Stimulated activated CD8-positive, alpha-beta memory T cell treated with anti-CD3 and anti-CD28 coated beads, Interleukin-7, amount 100 ng/mL, for 1 hour (primary cell): ENCODE results near the gene SAMHD1.
"Not testable (repeated sequence)": the region's sequence is repeated elsewhere in the genome, so short reads cannot be mapped to it uniquely, and the experiment has no call there.

ENCODE experiments used
- DNase-seq, 2 donors: peaks; one replicate each; pipeline ENCODE4 v3.0.0-alpha.2; 2020; ENCODE audit warnings: low read depth in 2 of 2

SAMHD1 gene

DNA sequence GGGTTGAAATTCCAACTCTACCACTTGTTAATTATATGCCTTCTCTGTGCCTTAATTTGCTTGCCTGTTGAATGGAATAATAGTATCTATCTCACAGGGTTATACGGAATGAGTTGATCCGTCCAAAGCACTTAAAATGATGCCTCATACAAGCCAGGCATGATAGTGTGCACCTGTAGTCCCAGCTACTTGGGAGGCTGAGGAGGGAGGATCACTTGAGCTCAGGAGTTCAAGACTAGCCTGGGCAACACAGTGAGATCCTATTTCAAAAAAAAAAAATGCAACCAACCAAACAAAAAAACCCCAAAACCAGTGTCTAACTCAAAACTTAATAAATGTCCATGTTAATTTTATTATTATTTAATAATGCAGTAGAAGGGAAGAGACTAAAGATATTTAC, 35.3 kb downstream of the SAMHD1 start:
- no peak for DNase-seq

DNA sequence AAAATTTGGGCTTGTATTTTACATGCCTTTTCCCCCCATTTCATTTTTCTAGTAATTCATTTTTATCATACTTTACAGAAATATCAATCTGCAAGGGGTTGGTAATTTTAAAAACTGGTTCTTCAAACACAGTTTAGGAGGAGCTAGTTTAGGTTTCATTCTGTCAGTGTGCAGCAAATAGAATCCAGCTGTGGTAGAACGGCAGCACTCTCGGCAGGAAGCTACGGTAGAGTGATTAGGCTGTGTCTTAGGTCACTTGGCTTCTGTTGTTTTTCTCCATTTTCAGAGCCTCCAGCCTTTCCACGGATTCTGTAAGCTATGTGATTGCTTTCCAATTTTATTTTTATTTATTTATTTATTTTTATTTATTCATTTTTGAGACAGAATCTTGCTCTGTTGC, 42.9 kb downstream of the SAMHD1 start:
- no peak for DNase-seq

DNA sequence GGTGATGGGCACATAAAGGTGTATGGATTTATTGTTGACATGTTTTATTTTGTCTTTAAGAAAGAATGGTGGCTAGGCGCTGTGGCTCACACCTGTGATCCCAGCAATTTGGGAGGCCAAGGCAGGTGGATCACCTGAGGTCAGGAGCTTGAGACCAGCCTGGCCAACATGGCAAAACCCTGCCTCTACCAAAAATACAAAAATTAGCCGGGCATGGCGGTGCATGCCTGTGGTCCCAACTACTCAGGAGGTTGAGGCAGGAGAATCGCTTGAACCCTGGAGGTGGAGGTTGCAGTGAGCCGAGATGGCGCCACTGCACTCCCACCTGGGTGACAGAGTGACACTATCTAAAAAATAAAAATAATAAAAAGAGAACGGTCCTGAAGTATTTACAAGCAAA, 45.4 kb downstream of the SAMHD1 start:
- DNase-seq = not testable (repeated sequence)

DNA sequence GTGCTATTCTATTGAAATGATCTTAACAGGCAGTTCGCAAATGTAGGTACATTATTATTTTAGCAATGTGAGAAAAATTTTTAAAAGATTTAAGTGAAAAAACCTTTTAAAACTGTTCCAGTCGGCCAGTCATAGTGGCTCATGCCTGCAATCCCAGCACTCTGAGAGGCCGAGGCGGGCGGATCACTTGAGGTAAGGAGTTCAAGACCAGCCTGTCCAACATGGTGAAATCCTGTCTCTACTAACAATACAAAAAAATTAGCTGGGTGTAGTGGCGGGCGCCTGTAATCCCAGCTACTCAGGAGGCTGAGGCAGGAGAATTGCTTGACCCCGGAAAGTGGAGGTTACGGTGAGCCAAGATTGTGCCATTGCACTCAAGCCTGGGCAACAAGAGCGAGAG, 45.9 kb downstream of the SAMHD1 start:
- DNase-seq = not testable (repeated sequence)

DNA sequence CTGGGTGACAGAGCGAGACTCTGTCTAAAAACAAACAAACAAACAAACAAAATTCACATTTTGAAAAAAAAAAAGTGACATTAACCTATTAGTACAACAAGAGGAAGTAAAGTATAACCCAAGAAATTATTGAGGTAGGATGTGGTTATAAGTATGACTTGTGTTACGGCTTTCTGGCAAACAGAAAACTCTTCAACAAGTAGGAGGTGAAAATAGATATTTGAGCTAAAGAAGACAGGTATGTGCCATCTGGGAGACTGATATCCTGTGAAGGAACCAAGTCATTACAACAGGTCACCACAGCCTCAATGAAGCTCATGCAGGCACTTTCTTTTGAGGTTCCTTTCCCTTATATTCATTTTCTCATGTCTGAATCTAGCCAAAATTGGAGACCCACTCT, 46.8 kb downstream of the SAMHD1 start:
- DNase-seq = no peak

DNA sequence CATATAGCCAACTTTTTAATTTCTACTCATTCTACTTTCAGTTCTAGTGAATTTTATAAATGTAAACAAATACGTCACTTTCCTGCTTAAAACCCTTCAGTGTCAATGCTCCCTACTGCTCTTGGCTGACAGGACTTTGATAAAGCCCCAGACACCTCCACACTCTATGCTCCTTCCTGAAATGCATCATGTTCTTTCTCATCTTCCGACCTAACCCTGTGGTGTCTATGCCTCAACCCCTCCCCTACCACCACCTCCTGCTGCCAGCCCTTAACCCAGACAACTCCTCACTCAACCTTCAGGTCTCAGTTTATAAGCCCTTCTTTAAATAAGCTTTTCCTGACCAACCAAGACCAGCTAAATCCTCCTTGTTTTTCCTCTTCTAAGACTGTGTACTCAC, 56.5 kb downstream of the SAMHD1 start:
- DNase-seq = no peak

DNA sequence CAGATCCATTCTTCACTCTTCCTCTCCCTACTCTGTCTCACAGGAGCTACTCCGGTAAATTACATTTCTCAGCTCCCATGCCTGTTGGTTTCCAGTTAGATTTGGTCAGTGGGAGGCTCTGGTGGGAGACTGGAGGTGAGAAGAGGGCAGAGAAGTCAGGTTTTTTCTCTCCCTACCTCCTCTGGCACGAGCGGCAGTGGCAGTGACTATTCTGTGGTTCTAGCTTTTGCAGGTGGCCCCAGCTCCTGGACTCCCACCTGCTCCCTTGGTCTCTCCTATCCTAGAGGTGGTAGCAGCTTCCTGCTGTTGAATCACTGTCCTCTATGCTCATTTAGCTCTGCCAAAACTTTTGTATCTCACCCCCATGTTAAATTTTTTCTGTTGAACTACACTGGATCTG, 57.7 kb downstream of the SAMHD1 start:
- DNase-seq = no peak

DNA sequence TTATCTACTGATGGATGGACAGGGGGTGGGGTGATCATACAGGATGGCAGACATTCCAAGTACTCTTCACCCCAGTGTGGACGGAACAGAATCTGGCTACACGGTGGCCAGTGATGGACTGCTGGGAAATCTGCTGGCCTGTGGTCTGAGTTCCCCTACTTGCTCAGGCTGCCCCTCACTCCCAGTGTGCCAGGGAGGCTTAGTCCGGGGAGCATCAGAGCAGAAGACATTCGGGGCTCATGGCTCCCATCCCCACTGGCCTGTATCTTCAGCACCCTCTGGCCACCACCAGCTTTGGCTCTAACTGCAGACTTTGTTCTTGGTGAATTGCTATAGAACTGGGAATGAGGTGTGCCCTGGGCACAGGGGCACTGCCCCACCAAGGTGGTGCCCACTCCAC, 60.3 kb downstream of the SAMHD1 start:
- no peak for DNase-seq

DNA sequence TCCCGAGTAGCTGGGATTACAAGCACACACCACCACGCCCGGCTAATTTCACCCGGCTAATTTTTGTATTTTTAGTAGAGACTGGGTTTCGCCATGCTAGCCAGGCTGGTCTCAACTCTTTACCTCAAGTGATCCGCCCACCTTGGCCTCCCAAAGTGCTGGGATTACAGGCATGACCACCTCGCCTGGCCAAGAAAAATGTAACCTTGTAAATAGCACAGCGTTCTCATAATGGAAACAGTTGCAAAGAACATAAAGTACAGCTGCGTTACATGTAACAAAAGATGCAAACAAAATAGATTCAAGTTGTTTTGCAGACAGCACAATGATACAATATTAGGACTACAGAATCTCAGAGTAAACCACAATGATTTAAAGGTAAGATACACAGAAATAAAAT, 60.9 kb downstream of the SAMHD1 start:
- no peak for DNase-seq

DNA sequence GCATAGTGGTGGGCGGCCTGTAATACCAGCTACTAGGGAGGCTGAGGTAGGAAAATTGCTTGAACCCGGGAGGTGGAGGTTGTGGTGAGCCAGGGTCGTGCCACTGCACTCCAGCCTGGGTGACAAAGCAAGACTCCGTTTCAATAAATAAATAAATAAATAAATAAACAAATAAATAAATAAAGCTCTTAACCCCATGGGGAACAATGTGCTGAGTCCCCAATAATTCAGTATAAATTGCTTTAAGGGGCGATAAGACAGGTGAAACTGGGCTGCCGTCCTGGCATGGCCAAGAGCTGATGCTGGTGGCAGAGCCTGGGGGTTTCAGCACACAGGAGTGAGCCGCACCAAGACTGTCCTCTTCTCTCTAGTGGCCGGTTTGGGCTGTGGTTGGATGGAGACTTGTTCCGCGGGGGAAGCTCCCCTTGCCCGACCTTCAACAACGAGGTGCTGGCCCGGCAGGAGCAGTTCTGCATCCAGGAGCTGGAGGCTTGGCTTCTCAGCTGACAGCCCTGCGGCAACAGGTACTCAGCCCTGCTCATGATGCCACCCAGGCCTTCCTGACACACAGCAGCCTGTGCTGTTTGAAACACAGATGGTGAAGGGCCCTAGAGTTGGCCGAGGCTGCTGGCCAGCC, 62.5 kb downstream of the SAMHD1 start:
- DNase-seq = no peak

DNA sequence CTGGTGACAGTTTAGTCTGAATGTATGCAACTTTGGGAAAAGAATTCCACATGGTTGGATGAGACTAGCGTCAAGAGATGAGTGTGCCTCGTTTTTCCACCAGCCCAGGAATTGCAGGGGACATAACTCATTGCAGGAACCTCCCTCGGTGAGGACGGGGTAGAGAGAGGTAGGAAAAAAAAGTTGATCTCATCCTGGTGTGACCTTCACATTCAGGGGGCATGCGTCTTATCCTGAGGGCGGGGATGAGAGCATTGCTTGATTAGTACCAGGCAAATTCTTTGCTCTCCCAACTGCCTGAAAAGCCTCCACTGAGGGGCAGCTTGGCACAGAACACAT, 63.8 kb downstream of the SAMHD1 start:
- no peak for DNase-seq

DNA sequence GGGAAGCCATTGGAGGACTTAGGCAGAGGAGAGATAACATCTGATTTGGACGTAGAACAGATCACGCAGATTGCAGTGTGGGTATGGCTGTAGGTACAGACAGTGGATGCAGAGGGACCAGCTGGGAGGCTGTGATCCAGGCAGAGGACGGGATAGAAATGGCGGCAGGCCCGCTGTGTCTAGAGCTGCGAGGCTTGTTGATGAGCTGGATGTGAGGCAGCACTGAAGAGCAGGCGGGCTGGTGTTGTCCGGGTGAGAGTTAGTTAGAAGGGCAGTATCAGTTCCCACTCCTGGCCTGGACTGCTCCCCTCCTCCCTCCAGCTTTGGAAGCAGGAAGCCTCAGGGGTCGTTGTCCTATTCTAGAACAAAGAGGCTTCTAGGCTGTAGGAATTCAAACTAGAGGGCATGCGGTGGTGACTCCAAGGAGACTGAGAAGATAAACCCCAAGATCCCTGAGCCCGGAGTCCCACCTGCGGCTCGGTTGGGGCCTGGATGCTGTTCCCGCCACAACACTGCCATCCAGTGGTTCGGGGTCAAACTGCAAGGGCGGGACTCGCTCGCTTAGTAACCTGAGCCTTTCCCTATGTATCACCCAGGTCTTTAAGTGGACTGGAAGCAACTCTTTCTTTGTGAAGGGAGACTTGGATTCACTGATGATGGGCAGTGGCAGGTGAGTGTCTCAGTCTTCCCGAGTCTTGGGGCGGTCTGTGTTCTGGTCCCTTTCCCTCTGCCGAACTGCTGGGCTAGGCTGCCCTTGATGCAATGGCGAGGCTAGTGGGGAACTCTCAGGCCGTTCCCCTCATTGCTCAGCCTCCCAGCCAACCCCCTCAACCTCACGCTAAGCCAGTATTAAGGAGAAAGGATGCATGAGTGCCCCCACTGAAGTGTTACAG, 64.4 kb downstream of the SAMHD1 start:
- peak; percentile 50 to 61 for DNase-seq

DNA sequence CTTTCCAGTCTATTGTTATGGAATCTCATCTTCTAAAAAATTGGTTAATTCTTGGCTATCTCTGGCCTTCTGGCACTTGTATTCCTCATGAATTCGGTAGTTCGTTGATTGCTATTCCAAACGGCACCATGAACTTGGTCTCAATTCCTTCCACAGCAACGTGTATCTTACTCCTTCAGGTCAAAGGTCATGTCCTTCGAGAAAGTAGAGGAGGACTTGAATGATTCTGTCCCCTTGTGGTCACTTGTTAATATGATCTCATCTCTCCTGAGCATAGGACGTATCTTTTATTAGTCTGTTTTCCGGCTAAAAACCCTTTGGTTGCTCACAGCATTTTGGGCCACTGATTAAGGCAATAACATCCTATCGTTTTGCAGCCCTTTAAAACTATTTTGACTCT, 66.2 kb downstream of the SAMHD1 start:
- no peak for DNase-seq

DNA sequence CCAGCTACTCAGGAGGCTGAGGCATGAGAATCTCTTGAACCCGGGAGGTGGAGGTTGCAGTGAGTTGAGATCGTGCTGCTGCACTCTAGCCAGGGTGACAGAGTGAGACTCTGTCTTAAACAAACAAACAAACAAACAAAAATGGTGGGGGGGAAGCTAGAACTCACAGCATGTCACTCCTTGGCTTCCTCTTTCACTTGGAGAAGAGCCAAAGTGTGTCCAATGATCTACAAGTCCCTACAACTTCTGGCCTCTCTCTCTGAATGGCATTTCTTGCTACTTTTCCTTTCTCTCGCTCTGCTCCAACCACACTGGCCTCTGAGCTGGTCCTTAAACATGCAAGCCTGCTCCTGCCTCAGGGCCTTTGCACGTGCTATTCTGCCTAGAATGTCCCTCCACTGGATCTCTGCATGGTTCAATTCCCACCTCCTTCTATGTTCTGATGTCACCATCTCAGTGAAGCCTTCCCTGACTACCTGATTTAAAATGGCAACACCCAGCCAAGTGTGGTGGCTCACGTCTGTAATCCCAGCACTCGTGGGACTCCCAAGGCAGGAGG, 67.5 kb downstream of the SAMHD1 start:
- DNase-seq = no peak

DNA sequence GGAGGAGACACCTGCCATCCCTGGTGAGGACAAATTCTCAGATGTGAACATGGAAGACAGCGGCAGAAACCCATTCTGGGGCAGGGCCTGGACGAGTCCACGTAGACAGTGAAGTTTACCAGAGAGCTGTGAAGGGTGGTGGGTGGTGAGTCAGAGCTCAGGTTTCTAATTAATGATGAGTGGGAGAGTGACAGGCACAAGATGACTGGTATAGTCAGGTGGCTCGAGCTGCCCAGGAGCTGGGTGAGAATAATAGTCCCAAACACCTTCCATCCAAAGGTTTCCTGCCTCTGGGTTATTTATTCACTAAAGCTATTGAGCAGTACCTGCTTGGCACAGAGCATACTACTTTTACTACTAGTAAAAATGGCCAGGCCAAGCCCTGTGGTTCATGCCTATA, 69.6 kb downstream of the SAMHD1 start:
- no peak for DNase-seq

DNA sequence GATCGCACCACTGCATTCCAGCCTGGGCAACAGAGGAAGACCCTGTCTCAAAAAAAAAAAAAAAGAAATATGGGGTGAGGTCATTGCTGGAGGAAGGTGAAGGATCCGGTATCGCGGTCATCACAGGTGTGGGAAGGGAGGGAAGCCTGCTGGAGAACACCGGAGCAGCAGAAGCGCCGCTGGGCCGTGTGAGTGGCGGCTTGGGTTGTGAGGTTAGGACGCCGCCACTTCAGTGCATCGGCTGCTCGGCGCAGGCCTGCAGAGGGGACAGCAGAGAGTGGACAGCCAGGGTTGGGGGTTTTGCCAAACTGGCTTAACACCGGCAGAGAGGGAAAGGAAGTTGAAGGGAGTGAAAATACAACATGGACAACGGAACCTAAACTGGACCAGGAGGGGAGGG, 70.2 kb downstream of the SAMHD1 start:
- DNase-seq = no peak

DNA sequence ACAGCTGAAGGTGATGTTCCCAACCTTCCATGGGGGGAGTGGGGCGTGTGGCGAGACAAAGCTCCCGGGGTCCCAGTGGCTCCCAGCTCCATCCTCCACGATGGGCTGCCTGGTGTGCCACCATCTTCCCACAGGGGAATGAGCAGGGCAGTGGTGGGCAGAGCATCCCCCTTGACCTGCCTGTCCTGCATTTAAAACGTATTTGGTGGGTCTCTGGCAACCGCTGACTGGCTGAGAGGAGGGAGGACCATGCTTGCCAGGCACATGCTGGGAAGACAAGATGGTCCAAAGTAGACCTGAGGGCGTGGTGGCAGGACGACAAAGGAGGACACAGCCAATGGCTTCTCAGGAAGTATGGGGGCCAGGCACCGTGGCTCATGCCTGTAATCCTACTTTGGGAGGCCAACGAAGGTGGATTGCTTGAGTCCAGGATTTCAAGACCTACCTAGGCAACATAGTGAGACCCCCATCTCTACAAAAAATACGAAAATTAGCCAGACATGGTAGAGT, 70.7 kb downstream of the SAMHD1 start:
- no peak for DNase-seq

DNA sequence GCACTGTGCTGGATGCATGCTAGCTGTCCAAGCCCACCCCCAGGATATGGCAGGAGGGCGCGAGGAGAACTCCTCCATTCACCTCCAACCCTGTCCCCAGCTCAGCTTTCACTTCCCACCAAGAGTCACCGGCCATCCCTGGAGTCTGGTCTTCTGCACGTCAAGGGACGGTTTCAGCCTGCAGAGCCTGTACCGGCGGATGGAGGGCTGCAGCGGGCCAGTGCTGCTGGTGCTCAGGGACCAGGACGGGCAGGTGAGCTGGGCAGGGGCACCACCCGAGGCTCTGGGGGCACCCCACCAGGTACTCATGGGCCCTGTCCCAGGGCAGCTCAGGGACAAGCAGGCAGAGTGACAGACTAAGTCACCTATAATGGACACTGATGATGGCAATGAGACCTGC, 72.6 kb downstream of the SAMHD1 start:
- DNase-seq = no peak

DNA sequence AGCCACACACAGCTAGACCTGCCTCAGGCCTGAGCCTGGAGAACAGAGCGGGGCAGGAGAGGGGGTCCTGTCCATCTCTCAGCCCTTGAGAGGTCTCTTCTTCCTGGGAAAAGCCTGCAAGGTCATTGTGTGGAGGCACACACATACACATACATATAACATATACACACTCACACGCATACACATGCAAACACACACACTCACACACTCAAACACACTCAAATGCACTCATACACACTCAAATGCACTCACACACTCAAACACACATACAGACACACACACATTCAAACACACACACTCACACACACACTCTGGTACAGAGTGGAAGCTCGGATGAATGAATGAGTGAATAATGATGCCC, 75.1 kb downstream of the SAMHD1 start:
- DNase-seq = no peak

DNA sequence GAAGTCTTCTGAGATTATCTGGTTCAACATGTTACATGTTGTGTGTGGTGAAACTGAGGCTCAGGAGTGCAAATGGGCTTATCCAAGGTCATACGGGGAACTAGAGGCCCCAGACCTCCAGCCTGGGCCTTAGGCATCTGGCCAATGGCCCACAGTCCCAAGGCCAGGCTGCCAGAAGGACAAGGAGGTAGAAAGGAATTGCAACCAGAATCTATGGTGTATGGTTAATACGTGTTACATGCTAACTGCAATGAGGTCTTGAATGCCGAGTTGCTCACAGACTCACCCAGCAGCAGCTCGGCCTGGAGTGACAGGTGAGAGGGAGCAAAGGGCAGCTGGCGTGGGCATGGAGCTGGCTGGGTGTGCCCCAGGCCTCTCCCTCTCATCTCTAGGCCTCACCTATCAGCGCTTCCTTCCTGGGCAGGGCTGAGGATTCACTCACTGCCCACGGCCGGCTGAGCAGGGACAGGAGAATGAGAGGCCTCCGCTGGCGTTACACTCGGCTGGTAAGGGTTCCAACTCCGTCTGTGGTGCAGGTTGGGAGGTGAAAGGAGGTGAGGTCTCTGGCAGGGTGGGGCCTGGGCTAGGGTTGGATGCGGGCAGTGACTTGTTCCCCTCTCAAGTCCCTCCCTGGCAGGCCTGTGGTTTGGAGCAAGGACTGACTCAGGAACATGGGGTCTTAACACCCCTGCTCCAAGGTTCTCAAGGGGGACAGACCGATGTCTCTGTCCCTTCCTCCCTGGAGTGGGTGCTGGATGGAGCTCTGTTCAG, 75.6 kb downstream of the SAMHD1 start, which contains the start of gene TLDC2:
Gene TLDC2, plus strand, starts transcription at position 437 of the 771 bp plus-strand sequence. Its CDS starts 37 bp downstream, at position 474.
- no peak for DNase-seq

DNA sequence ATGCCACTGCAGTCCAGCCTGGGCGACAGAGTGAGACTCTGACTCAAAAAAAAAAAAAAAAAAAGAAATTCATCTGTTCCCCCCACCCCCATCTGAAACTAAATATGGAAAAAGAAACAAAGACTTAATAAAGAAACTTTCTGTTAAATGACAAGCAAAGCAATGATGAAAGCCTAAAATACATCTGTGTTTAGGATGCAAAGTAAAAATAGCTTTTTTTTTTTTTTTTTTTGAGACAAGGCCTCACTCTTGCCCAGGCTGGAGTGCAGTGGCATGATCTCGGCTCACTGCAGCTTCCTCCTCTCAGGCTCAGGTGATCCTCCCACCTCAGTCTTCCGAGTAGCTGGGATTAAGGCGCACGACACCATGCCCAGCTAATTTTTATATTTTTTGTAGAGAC, 76.4 kb downstream of the SAMHD1 start:
- DNase-seq = not testable (repeated sequence)

DNA sequence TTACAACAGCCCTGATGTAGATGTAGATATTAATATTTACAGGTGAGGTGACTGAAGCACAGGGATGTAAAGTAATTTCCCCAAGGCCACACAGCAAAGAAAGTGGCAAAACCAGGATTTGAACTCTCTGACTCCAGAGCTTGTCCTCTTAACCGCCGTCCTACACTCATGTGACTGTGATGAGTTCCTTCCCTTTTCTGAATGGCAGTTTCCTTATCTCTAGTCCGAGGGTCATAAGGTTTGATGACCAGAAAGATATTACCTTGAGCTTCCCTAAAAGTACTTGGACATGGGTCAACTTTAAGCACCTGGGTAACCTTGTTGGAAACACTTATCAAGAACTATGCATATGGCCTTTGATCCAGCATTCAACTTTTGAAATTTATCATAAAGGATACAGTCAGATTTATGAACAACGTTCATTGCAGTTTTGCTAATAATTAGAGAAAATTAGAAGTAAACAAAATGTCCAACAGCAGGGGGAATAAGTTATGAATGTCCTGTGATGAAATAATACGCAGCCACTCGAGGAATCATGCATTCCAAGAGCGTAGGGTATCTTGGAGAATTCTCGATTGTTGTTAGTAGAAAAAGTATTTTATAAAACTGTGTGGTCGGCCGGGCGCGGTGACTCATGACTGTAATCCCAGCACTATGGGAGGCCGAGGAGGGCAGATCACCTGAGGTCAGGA, 77.9 kb downstream of the SAMHD1 start:
- no peak for DNase-seq
